Germinal center (tissue), 1 donor: ENCODE results near the gene SFTPA1.
A peak's percentile ranks its signal among the peaks of the same experiment; 100 is the strongest.
"Not testable (repeated sequence)": the region's sequence is repeated elsewhere in the genome, so short reads cannot be mapped to it uniquely, and the experiment has no call there.

Source experiments
- DNase-seq: peaks from one replicate; pipeline ENCODE4 v3.0.0; 2012; ENCODE audit warnings: mixed read lengths, low spot score

Gene SFTPA1

DNA sequence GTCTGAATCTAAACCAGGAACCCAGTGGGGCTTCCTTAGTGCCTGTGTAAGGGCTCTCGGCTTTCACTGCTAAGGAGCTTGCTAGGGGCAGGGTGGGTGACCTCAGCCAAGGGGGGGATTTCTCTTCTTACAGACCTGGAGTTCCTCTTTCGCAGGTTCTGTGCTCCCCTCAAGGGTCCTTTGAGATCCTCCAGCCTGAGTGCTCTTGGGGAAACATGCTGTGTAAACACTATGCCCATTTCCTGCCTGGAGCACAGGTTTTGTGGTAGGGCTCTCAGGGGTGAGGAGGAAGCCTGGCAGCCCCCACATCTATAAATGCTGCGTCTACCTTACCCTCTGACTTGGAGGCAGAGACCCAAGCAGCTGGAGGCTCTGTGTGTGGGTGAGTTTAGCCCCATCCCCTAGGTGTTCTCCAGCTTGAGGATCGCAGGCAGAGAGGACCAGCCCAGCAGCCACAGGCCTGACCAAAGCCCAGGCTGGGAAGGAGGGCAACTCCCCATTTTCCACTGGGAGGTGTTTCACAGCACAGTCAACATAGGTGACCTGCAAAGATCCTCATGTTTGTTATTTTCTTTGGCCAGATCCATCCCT is at the start of gene SFTPA1:
Gene SFTPA1, plus strand, starts transcription at position 339 of the 591 bp plus-strand sequence. CDS start 887 bp downstream, outside the sequence.
- DNase-seq, result no peak

DNA sequence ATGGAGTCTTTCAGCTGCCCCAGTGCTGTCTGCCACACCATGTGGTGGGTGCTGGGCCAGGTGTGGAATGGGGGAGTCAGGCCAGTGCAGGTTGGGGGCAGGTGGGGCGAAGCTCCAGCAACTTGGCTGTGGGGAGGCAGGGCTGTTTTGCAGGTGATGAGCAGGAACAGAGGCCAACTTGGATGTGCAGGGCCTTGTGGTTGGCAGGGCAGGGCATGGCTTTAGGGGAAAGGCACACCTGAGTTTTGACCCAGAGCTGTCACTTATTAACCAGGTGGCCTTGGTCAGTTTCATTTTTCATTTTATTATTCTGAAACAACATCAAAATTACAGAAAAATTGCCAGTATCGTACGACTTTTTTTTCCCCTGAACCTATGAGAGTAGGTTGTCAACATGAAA is 49.5 kb upstream of the SFTPA1 start:
- no peak for DNase-seq

DNA sequence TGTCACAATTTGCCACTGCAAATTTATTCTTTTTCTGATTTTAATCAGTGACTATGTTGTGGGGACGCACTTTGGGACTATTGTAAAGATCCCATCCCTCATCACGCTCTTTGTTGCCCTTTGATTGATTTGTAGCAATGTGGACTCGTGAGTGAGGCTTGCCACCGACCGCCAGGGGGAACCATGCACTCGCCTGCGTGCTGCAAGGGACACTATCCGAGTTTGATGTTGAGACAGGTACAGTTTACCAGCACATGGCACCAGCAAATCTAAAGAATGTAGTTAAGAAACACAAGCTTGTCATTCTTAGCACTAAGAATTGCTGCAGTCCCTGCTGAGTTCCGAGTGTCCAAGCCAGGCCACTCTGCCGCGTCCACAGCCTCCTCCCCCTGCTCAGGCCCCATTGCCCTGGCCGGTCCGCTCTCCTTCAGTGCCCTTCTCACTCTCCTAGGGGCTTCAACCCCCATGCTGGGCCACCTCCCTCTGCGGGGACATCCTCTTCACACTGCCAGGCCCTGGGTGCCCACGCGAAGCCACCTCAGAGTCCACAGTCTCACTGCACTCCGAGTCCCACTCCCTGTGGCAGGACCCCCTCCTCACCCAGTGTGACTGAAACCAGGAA is 48.5 kb upstream of the SFTPA1 start:
- DNase-seq, result peak; percentile 37

DNA sequence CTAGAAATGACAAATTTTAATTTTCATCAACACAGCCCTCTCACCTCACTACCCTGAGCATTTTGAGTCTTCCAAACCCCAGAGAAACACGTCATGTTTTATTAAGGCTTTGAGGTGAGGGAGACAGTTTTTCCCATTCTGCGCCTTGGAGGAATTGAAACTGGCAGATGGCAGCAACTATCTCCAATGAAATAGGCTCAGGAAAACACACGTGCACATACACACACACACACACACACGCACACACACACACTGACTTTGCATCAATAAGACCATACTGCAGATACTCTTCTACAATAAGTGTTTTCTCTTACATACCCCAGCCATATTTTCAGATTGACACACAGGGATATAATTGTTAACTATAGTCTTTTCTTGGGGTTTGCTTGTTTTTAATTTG is 47.3 kb upstream of the SFTPA1 start:
- no peak for DNase-seq

DNA sequence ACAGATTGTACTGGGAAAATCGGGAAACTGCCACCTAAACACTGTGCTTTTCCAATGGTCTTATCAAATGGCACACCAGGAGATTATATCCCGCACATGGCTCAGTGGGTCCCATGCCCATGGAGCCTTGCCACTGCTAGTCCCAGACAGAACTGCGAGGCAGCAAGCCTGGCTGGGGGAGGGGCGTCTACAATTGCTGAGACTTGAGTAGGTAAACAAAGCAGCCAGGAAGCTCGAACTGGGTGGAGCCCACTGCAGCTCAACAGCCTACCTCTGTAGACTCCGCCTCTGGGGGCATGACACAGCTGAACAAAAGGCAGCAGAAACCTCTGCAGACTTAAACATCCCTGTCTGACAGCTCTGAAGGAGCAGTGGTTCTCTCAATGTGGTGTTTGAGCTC is 40.1 kb upstream of the SFTPA1 start:
- not testable (repeated sequence) for DNase-seq

DNA sequence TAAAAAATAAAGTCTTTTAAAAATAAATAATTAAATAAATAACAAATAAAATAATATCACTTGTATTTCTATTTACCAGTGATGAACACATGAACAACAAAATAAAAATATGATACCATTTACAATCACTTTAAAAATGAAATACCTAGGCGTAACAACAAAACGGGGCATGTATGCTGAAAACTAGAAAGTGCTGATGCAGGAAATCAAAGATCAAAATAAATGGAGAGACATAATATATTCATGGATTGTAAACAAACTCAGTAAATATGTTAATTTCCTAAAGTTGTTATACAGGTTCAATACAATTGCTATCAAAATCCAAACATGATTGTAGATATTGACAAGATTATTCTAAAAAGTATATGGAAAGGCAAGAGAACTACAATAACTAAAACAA is 31.4 kb upstream of the SFTPA1 start:
- DNase-seq, result no peak

DNA sequence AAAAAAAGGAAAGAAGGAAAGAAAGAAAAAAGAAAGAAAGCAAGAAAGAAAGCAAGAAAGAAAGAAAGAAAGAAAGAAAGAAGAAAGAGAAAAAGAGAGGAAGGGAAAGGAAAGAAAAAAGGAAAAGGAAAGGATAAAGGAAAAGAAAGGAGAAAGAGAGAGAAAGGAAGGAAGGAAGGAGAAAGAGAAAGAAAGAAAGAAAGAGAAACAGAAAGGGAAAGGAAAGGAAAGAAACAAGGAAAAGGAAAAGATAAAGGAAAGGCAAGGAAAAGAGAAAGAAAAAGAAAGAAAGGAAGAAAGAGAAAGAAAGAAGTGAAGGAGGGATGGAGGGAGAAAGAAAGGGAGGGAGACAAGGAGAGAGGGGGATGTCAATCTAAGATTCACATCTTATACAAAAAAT is 29.7 kb upstream of the SFTPA1 start:
- DNase-seq, result no peak

DNA sequence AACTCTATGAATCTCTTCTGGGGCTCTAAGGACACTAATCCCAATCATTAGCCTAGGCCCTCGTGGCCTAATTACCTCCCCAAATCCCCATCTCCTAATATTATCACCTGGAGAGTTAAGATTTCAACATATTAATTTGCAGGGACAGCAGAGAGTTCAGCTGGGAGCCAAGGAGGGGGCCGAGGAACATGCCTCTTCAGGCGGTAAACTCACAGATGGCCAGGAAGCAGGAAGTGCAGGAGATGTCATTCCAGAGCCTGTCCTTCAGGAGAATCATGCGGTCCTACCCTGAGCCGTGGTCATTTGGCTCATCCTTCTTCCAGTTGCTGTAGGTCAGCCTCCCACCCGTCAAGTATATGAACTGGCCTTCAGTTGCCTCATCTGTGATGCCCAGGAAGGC is 28.6 kb upstream of the SFTPA1 start:
- DNase-seq, result no peak

DNA sequence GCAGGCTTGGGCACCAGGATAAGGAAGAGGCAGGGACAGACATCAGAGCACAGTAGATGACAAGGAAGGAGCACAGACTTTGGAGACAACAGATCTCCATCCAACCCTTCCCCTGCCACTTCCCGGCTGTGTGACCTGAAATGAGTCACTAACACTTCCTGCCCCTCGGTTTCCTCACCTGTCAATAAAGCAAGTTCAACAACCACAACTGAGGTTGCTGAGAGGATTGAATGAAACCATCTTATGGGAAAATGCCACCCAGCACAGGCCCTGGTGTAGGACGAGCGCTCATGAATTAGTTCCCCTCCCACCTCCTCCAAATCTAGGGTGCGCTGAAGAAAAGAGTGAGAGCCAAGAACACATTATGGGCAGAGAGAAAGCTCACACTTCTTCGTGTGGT is 27.8 kb upstream of the SFTPA1 start:
- DNase-seq, result not testable (repeated sequence)

DNA sequence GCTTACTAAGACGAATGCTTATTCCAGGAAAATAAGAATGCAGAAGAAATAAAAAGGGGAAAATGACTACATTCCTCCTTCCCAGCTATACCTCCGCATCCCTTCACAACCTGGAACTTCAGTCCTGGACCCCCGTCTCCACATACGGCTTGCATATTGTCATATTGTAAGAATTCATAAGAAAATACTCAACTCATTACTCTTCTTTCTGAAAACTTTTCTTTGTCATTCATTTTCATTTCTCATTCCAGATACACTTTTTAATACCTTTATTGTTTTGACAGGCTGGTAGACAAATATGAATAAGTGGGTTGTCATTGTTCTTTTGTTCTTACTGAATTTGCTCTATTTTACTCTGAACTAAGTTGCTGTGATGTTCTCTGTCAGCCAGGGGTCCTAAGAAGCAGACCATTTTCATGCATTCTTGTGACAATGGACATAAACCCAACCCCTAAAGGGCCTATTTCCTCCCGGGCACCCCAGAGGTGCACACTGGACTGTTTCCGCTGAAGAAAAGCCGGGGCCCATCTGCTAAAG is 27.2 kb upstream of the SFTPA1 start:
- DNase-seq, result no peak

DNA sequence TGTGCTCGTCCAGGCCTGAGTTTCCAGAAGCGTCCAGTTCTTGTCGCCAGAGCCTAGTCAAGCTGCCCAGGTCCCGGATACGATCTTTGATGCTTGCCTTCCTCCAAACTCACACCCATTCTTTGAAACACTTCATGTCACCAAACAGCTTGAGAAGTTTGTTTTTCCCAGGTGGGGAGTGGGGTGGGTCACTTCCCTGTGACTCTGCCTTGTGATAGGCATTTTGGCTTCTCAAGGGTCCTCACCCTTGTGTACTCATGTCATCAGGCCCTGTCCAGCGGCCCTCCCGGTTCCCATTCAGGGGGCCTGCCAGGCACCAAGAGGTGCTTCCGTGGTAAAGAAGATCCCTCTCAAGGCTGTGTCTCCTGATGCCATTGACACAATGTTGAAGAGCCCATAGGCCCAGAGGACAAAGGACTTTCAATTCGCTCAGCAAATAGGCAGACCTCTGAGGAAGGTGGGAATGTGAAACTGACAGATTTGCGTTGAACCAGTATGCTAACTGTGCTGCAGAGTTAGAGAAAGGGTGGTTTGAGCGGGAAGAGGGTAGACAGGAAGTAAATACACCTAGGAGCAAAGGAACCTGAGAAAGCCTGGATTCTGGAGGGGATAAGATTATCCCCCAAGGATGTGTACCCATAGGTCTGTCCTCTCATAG is 24.7 kb upstream of the SFTPA1 start:
- no peak for DNase-seq

DNA sequence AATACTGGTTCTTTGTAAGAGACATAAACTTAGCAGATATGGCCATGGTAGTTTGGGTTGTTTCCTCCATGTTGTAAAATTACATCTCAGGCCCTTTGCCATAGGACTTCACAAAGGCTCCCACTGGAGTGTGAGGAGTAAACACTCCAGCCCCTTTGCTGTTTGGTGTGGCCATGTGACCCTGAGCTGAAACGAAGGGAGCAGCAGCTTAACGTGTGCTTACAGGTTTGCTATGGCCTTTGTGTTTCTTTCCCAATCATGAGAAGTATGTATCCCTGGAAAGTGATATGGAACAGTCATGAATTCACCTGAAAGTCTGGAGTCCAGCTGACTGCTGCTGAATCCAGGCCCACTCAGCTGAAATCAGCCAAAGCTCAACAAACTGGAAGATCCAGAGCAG is 23.8 kb upstream of the SFTPA1 start:
- DNase-seq, result no peak

DNA sequence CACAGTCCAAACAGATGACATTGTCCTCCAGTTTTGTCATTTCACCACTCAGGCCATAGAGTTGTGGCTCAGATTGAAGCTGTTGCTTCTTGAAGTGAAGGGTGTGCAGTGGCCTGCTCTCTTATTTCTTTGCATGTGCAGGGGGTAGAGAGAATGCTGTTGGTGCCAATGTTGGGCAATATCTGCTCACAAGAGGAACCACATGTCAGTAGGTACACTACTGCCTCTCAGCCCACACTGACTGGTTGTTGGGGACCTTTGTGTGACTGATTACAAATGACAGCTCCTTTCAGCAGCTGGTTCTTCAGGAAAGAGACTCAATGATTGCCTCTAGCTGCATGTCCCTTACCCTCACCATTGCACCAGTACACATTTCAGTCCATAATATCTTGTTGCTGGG is 21.9 kb upstream of the SFTPA1 start:
- DNase-seq, result no peak

DNA sequence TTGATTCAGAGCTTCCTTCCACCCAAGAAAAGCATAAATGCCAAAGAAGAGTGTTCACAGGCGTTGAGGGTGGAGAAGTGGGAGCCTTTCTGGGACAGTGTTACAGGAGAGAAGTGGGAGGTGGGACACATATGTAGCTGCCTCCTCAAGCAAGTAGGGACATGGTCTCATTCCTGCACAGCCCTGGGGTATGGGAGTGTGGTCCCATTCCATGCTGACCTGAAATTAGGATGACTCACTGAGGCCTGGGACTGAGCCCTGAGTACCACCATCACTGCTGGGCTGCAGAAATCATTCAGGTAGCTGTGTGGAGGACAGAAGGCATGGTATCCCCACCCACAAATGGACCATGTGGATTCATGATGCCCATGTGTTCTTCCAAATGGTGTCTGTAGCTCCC is 17.4 kb upstream of the SFTPA1 start:
- no peak for DNase-seq

DNA sequence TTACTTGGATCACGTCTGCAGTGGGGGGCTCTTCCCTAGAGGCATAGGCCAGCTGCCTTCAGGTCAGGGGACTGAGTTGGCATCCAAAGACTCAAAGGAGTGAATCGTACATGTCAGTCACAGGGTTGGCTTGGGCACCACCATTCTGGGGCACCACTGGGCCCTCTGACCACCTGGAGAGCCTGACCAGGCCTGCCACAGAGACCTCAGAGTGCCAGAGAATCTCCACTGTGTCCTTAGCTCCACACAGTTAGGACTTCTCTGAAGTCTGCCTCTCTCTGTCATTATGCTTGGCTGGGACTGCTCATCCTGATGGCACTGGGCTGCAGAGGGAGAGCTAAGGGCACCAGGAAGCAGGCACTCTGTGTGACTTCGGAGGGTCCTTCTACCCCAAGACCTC is 16.2 kb upstream of the SFTPA1 start:
- DNase-seq, result not testable (repeated sequence)

DNA sequence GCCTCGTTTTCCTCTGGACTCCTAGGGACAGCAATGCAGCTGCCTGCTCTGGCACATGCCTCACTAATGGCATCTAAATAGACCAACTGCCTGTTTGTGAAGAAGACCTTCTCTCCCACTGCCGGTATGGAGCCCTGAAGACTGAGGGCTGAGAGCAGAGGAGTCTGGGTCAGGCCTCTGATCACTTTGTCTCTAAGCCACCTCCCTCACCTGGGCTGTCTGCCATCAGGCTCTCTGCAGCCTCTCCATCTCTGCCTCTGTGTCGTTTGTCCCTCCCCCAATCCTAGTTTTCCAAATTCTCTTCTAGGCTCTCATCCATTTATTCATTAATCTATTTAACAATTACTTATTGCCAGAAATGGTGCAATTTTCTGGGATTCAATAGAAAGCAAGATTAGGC is 15.2 kb upstream of the SFTPA1 start:
- DNase-seq, result no peak

DNA sequence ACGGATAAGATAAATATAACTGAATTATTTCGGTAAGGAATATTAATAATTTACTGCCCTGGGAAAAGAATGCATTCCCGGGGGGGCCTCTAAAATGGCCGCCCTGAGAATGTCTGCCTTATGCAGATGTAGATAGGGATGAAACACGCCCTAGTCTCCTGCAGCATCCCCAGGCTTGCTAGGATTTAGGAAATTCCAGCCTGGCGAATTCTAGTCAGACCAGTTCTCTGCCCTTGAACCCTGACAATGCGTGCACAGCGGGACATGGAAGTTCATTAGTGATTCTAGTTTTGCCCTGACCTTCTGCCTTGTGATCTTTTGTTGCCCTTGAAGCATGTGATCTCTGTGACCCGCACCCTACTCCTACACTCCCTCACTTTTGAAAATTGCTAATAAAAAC is 11.1 kb upstream of the SFTPA1 start:
- DNase-seq, result not testable (repeated sequence)

DNA sequence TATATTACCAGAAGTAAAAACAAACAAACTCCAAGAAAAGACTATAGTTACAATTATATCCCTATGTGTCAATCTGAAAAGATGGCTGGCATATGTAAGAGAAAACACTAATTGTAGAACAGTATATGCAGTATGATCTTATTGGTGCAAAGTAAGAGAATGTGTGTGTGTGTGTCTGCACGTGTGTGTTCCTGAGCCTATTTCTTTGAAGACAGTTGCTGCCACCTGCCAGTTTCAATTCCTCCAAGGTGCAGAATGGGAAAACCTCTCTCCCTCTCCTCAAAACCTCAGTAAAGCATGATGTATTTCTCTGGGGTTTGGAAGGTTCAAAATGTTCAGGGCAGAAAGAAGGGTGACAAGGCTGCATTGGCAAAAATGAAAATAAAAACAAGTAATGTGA is 8.8 kb upstream of the SFTPA1 start:
- no peak for DNase-seq

DNA sequence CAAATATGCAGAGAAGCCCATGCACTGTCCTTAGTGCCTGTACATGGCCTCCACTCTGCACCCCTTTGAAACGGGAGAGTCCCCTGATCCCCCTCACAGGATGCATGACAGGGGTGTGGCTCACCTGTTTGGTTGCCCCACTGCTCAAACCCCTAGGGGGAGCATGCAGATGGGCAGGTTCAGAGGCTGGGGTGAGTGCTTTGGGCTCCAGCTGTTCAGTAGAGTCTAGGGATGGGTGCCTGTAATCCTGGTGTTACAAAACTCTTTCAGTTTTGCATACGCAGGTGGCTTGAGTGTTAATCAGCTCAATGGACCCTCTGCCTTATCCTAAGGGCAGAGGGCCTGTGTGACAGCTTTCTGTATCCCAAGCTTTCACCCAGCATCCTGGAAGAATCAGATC is 7.8 kb upstream of the SFTPA1 start:
- no peak for DNase-seq

DNA sequence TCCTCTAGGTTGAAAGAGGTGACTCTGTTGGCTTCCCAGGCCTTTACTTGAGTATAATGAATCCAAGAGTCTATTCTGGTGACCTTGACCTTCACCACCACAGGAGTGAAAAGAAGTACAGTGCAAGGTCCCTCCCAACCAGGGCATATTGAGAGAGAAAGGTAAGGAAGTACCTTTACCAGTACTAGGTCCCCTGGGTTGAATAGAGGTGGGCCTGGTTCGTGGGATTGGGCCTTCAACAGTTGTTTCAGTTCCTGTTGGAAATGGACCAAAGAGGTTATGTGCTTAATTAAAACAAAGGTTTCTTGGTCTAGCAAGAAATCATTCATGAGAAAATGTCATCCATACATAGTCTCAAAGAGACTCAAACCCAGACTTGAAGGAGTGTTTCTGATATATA is 6.4 kb upstream of the SFTPA1 start:
- DNase-seq, result no peak

DNA sequence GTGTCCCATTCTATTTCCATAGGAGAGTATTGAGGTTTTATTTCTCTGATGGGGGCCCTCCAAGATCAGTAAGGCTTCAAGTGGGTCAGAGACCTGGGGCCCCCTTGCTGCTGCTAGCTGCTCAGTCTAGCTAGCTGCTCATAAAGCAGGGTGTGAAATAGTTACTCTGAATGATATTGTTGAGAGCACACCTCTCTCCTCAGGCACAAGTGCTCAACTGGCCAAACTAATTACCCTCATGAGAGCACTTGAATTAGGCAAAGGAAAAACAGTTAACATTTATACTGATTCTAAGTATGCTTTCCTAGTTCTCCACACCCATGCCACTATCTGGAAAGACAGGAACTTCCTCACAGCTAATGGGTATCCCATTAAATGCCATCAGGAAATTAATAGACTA is 5.4 kb upstream of the SFTPA1 start:
- no peak for DNase-seq

DNA sequence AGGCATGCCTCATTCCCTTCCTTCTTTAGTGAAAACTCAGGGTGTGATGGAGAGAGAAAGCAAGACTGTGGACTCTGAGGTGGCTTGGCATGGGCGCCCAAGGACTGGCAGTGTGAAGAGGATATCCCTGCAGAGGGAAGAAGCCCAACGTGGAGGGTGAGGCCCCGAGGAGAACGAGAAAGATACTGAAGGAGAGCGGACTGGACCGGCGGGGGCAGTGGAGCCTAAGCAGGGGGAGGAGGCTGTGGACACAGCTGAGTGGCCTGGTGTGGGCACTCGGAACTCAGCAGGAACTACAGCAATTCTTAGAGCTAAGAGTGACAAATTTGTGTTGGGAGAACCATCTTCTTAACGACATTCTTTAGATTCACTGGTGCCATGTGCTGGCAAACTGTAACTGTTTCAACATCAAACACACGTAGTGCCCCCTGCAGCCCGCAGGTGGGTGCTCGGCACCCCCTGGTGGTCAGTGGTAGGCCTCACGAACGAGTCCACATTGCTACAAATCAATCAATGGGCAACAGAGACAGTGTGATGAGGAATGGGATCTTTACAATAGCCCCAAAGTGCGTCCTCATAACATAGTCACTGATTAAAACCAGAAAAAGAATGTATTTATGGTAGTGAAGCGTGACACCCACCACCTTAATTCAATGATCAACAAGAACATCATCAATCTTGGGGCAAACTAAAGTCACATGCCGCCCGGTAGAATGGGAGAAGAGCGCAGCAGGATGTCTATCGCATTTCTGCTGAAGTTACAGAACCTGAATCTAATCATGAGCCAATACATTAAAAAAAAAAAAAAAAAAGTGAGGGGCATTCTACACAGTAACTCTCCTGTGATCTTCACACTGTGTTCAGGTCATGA is 2.0 kb upstream of the SFTPA1 start:
- DNase-seq, result peak; percentile 50
